G401 (cell line): Measurements from ENCODE around the gene MANSC1. TPM values are rescaled to one million over a fixed set of nuclear protein-coding genes. Genes with fewer than 3 reads are reported as not detected.
"Not testable (repeated sequence)": the region's sequence is repeated elsewhere in the genome, so short reads cannot be mapped to it uniquely, and the experiment has no call there.

Source experiments
- DNase-seq: peaks from one replicate; pipeline ENCODE4 v3.0.0-alpha.2; 2015; ENCODE audit warnings: low spot score
- in situ Hi-C: cut with HindIII; loops from 2 replicates; pipeline ENCODE4 v1.10.0; 2016; ENCODE audit warnings: low sequenced_read_pairs, mixed read lengths
- total RNA-seq: library from RNA; depleted of rRNA; stranded (reverse); fragments of >200 nt; shearing (Covaris generic); gene quantifications from 2 replicates; pipeline ENCODE4 v1.2.3, GENCODE V29; 2014

Gene MANSC1
- total RNA-seq, 1 experiment from 2014 or later, result 1.6 TPM

DNA sequence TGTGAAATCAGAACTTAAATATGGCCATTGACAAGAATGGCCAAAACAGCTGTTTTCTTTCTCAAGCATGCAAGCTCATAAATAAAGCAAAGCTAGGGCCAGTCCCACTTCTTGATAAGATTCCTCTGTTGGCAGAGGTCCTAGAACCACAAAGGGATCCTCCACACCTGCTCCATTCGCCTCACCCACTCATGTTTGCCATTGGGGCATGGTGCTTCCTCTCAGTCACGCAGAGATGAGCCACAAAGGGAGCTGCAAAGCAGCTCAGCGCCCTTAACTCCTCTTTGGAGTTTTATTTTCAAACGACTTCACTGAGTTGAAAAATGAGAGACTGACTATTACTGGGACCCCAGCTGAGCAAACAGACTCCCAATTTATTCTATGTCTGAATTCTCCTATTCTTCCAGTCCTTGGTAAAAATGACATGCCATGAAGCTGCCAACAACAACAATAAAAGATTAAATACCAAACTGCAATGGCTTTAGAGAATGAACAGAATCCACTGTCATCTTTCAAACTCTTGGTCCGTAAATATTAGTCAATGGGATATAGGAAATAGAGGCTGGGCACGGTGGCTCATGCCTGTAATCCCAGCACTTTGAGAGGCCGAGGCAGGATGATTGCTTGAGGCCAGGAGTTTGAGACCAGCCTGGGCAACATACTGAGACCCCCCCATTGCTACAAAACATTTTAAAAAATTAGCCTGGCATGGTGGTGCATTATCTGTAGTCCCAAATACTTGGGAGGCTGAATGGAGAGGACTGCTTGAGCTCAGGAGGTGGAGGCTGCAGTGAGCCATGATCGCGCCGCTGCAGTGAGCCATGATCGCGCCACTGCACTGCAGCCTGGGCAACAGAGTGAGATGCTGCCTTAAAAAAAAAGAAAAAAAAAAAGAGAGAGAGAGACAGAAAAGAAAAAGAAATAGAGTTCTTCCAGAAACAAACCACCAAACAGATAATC lies 16.4 kb downstream of the MANSC1 start:
- in situ Hi-C loops, result no loop called here
- DNase-seq, result peak; percentile 14

DNA sequence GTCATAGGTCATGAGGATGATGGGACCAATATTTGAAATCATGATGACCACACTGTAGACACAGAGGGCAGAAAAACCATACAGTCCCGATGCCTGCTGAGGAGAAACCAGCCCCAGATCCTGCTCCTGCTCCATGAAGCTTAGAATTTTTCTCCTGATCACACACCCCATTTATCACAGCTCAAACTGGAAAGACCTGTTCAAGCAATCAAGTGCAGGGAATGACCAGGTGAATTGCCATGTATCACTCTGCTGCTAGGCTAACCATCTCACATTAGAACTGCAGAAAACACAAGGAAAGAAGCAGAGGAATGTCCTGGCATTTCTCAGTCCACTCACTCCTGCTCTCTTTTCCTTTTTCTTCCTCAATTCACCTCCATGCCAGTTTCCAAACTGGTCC lies 18.1 kb downstream of the MANSC1 start:
- DNase-seq, result no peak
- in situ Hi-C loops, result no loop called here

DNA sequence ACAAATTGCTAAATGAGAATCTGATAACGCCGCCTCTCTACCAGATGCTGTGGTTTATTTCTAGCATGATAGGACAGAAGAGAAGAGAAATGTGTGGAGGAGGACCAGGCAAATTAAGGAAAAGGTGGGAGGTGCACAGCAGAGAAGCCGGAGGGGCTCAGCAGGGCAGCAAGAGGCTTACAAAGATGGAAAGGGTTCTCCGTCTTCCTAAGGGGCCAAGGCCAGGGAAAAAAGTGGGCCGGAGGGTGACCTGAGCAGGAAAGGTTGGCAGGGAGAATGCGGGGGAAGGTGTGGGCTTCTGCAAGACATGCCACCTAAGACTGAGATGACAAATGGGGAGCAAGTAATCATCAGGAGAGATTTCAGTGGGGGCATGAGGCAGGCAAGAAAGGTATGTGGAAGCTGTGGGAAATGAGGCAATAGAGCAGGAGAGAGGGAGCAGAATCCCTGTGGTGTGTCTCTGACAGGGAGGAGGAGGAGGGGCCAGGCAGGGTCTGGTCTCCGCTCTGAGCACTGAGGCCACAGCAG lies 18.7 kb downstream of the MANSC1 start:
- no peak for DNase-seq
- in situ Hi-C loops, result no loop called here

DNA sequence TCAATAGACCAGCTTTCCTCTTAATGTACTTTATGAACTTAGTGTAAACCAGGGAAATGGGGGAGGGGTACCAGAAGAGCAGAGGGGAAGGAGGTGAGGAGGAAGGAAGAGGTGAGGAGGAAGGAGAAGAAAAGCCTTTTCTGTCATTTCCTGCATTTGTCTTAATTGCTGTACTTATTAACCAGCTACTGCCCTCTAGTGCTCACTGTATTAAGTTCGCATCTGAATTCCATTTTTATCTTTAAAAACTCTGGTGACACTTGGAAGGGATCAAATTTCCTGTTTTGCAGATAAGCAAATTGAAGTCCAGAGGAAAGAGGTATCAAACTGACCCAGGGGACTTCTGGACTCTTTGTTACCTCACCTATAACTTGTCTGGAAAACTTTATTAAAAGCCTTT lies 22.2 kb downstream of the MANSC1 start:
- DNase-seq, result peak; percentile 69
- in situ Hi-C loops, result loop anchor here (5.0 kb wide), 1 partner anchor 246 kb away; no protein-coding TSS in a partner anchor

DNA sequence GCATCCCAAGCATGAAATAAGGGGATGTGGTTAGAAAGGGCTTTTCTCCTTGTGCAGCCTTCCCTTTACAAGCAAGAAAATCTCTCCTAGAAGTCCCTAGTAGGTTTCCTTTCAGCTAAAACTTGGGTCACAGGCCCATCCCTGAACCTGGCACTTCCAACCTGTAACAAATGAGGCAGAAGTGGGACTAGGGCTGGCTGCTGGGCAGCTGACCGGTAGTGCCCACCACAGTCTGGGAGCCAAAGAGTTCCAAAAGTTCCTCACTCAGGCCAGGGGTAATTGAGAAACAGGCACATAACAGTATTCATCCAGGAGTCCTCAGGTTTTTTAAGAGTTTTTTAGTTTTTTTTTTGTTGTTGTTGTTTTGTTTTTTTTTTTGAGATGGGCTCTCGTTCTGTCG lies 23.8 kb downstream of the MANSC1 start:
- in situ Hi-C loops, result loop anchor here (5.0 kb wide), 1 partner anchor 244 kb away; no protein-coding TSS in a partner anchor

DNA sequence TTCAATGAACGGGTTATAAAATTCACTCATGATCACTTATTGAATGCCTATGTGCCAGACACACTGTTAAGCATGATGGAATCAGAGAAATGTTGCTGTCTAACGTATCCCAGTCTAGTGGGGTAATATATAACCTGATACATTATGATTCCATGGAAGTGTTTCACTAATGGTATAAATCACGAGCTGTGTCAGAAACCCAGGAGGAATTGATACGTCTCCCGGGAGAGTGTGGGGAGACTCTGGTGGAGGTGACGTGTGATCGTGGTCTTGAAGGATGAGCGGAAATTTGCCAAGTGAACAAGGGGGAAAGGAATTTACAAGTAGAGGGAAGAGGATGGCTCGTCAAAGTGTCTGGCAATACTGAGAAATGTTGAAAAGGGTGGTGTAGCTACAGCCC lies 26.5 kb downstream of the MANSC1 start:
- in situ Hi-C loops, result no loop called here
- no peak for DNase-seq

More for the DNA sequence above, 23.8 kb downstream of the MANSC1 start:
- no peak for DNase-seq

DNA sequence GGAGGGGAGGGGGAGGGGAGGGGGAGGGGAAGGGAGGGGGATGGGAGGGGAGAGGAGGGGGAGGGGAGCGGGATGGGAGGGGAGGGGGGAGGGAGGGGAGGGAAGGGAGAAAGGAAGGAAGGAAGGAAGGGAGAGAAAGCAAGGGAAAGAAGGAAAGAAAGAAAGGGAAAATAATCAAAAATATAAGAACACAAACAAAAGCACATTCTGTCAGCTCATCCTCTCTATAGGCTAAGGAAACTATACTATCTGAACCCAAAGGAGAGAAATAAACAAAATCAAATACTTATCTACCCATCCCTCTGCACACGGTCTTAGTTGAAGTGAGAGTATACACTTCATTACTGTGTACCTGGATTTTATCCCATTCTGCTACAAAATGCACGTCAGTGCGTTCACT lies 26.9 kb downstream of the MANSC1 start:
- DNase-seq, result no peak
- in situ Hi-C loops, result no loop called here

DNA sequence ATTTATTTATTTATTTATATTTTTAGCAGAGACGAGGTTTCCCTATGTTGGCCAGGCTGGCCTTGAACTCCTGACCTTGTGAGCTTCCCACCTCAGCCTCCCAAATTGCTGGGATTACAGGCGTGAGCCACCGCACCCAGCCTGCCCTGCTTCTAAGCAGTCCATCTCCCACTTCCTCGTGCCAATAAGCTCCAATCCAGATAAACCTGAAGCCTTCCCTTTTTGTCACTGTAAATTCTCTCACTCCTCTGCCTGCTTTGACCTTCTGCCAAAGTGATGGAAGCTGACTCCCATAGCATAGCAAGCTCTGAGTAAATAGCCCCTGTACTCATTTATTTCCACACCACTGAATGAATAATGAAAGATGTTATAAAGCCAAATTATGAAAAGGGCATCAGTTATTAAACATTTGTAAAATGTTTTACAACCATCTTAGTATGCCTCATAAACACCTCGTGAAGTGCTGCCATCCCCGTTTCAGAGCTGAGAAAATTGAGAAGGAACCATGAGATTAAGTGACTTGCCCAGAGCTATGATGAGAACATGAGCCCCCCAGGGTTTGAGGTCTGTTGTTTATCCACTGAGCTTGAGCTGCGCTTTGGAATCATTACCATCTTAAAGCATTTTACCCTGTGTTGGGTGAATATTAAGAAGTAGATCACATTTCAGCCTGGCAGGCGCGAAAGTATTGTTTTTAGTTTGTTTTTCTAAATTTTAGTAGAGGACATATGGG lies 30.4 kb downstream of the MANSC1 start:
- in situ Hi-C loops, result no loop called here
- DNase-seq, result no peak

DNA sequence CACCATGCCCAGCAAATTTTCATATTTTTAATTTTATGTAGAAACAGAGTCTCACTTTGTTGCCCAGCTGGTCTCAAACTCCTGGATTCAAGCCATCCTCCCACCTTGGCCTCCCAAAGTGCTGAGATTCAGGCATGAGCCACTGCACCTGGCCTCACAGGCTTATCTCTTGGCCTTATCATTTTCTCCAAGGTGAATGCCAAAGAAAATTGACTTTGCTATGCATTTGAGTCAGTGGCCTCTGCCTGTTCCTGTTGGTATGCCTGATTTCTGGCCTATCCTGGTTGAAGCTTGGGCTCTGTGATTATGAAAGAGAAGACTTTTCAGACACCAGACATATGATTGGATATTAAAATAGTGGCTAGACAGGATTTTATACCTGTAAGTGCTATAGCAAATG lies 34.2 kb downstream of the MANSC1 start:
- in situ Hi-C loops, result no loop called here
- DNase-seq, result no peak

DNA sequence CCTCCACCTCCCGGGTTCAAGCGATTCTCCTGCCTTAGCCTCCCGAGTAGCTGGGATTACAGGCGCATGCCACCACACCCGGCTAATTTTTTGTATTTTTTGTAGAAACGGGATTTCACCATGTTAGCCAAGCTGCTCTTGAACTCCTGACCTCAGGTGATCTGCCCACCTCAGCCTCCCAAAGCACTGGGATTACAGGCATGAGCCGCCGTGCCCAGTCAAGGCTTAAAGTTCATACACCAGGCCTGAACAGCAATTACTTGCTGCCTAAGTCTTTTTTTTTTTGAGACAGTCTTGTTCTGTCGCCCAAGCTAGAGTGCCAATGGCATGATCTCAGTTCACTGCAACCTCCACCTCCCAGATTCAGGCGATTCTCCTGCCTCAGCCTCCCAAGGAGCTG lies 39.3 kb downstream of the MANSC1 start:
- DNase-seq, in situ Hi-C loops: not testable (repeated sequence)

DNA sequence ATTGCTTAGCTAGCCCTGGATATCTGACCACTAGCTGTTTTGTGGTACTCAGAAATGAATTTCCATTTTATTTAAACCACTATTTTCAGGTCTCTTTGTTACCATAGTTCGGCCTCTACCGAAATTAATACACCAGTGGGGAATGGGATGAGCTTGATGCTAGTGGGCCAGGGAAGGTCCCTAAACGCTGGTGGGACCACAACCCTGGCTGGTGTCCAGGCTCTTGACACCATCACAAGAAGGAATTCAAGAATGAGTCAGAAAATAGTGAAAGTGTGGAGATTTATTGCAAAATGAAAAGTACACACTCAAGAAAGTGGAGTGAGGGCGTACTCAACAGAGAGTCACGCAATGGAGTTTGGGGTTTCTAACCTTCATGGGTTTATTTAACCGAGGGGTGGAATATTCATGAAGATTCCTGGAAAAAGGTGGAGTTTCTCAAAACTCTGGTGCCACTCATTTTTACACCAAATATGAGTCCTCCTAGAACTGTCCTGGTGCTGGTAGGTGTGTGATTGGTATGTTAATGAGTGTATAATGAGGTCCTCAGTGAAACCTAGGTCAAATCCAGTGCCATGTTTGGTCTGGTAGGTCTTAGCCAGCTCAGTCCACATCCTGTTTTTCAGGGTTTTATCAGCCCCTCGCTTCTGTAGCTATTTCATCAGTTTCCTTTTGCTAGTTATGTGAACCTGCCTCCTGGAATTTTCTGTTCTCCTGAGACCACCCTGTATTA lies 44.3 kb downstream of the MANSC1 start:
- in situ Hi-C loops, result no loop called here

DNA sequence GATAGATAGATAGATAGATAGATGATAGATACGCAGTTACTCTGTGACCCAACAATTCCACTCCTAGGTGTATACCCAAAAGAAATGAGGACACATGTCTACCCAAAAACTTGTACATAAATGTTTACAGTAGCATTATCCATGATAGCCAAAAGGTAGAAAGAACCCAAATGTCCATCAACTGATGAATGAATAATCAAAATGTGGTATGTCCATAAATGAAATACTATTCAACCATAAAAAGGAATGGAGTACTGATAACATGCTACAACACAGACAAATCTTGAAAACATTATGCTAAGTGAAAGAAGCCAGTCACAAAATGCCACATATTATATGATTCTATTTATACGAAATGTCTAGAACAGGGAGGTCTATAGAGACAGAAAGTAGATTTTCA lies 47.1 kb downstream of the MANSC1 start:
- in situ Hi-C loops, result no loop called here
- no peak for DNase-seq

More for the DNA sequence above, 44.3 kb downstream of the MANSC1 start:
- DNase-seq, result no peak

DNA sequence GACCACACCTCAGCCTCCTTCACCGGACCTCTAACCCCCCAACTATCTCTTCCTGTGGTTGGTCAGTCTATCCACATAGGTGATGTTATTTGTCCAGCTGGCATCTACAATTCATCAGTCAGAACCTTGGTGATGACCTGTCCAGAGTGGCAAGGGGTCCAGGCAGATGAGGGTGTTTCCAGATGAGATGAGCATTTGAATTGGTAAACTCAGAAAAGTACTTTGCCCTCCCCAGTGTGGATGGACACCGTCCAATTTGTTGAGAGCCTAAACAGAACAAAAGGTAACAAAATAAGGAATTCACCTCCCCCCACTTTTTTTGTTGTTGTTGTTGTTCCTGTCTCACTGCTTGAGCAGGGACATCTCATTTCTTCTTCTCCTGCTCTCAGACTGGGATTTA lies 48.9 kb downstream of the MANSC1 start:
- in situ Hi-C loops, result no loop called here
- DNase-seq, result no peak

DNA sequence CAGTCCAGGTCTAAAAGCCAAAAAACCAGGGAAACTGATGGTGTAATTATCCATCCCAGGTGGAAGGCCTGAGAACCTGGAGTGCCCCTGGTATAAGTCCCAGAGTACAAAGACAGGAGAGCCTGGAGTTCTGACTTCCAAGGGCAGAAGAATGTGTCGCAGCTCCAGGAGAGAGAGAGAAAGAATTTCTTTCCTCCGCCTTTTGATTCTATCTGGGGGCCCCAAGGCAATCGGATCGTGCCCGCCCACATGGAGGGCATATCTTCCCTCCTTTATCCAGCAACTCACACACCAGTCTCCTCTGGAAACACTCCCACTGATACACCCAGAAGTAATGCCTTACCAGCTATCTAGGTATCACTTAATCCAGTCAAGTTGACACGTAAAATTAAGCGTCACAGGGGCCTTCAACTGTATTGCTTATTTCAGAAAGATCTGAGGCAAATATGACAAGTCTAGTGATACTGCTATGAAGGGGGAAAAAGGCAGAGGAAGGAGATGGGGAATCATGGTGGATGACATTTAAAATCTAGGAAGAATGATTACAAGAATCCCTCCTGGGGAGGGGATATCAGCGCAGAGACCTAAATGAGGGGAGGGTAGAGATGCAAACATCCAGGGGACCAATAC lies 52.7 kb downstream of the MANSC1 start:
- peak; percentile 5 for DNase-seq
- in situ Hi-C loops, result no loop called here

DNA sequence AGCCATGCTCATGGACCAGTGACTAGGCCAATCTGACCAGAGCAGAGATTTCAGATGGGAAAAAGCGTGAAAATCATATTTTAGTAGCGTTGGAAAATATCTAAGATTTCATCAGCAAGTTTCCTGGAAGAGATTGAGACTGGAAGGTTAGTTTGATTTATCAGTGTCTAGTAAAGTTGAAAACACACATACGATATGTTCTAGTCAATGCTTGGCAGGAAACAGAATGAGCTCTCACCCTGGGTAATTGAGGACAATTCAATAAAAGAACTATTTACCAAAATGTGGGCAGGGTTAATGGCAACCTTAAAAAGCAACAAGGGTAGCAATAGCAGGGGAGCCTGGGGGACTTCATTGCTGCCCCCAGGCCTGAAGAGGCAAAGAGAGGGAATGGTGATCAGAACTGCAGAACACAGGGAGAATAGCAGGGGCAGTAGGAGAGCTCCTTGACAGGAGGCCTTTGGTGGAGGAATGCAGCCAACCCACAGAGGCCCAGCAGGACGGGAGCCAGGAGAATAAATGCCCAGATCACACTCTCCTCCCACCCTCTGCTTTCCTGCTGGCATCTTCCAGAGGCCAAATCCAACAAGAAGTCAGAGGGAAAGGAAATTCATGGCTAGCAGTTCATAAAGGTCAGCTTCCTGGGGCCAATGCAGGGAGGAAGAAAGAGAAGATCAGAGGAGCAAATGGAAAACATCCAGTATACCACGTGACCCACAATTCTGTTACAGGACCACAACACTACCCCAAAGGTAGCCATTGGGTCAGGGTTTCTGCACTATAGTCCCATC lies 55.6 kb downstream of the MANSC1 start:
- in situ Hi-C loops, result no loop called here
- peak; percentile 38 for DNase-seq

DNA sequence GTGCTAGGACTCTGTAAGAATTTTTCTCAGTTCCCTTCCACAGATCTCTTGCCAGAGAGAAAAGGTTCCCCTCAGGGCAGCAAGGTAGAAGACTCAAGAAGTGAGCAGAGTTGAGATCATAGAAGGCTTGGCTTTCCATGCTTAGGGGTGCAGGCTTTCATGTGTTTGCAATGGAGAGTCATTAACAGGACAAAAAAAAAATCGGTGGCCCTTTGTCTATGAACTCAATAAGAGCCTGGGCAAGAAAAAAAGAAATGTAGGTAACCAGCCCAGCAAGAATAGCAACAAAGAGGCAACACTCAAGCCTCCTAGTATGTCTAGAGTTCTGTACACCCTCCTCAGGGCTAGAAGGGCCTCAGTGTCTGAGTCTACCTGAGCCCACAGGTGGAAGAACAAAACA lies 59.8 kb downstream of the MANSC1 start:
- DNase-seq, result no peak
- in situ Hi-C loops, result no loop called here

DNA sequence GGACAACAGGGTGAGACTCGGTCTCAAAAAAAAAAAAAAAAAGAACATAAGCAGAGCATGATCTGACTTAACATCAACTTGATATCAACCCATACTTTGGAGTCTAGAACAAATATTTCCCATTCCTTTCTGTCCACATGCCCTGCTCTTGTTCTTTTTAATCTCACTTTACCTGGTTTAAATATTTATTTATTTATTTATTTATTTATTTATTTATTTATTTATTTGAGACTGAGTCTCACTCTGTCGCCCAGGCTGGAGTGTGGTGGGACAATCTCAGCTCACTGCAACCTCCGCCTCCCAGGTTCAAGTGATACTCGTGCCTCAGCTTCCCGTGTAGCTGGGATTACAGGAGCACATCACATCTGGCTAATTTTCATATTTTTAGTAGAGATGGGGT lies 63.6 kb downstream of the MANSC1 start:
- in situ Hi-C loops, result no loop called here
- DNase-seq, result no peak

DNA sequence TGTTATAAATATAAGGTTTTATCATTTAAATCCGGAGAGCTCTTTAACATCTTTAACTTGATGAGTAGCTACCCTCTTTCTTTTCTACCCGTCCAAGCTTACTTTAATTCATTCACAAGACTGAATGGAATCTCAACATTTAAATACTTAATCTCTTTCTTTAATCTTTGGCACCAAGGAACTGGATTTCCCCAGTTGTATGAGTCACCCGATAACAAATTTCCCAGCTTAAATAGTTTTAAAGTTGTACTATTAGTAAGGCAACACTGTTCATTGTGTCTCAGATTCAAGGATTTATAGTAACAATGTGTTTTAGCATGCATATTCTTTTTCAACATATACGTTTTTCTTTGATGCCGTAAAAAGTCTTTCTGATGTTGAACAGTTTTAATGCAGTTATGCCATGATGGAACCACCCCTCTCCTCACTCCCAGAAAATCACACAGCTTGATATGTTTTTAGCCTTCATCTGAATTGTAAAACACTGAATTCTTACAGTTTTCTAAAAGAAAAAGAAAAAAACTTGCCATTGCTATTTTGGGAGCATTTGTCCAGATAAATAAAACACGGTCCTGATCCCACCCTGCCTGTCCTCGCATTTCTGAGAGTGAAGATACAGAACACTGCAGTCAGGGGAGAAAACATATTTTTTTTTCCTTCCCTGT lies 67.1 kb downstream of the MANSC1 start:
- in situ Hi-C loops, result no loop called here
- no peak for DNase-seq
